Mucosa of gallbladder (tissue), 1 donor: ENCODE results near the gene VSTM5. TPM values are rescaled to one million over a fixed set of nuclear protein-coding genes. Genes with fewer than 3 reads are reported as not detected.
"Not testable (repeated sequence)": the region's sequence is repeated elsewhere in the genome, so short reads cannot be mapped to it uniquely, and the experiment has no call there.

Source experiments
- DNase-seq: peaks from one replicate; pipeline ENCODE4 v3.0.0-alpha.2; 2020; ENCODE audit warnings: low spot score
- total RNA-seq: library from RNA; stranded (reverse); gene quantifications from one replicate; pipeline ENCODE4 v1.2.1, GENCODE V29; 2021
- donor health status: DM: no; HTN: no; CAD: no.

The VSTM5 gene
- total RNA-seq, 1 donor from 2014 or later = 1.8 TPM

- DNase-seq = no peak
These were observed 53.8 kb downstream of the VSTM5 start for GRCh38 chr11:93796441-93797231.

GRCh38 chr11:93791493-93791892, 58.9 kb downstream of the VSTM5 start:
- no peak for DNase-seq

- DNase-seq = no peak
These were observed 65.5 kb downstream of the VSTM5 start for GRCh38 chr11:93784935-93785360.

GRCh38 chr11:93784145-93784934, 66.1 kb downstream of the VSTM5 start, which contains the start of gene MED17:
Gene MED17, plus strand, starts transcription at chr11:93784282. Its CDS starts 232 bp downstream, at chr11:93784514.
- DNase-seq = peak; percentile 93

GRCh38 chr11:93783765-93784144, 66.7 kb downstream of the VSTM5 start:
- DNase-seq = no peak

- DNase-seq = no peak
These were observed 67.1 kb downstream of the VSTM5 start for GRCh38 chr11:93783362-93783761.

GRCh38 chr11:93775289-93775688, 75.1 kb downstream of the VSTM5 start:
- DNase-seq = no peak

GRCh38 chr11:93774560-93774959, 75.9 kb downstream of the VSTM5 start:
- not testable (repeated sequence) for DNase-seq

- no peak for DNase-seq
These were observed 76.7 kb downstream of the VSTM5 start for GRCh38 chr11:93773601-93774200.

- no peak for DNase-seq
These were observed 77.4 kb downstream of the VSTM5 start for GRCh38 chr11:93773045-93773477.

GRCh38 chr11:93772123-93772522, 78.3 kb downstream of the VSTM5 start:
- DNase-seq = no peak

GRCh38 chr11:93770160-93770559, 80.3 kb downstream of the VSTM5 start:
- no peak for DNase-seq

Other genes with a start within 250 kb of the VSTM5 start
- gene CEP295, start 188.9 kb downstream of the VSTM5 start, total RNA-seq = 11.1 TPM
- gene TAF1D, start 109.1 kb downstream of the VSTM5 start, total RNA-seq = 85.1 TPM
- gene C11orf54, start 108.9 kb downstream of the VSTM5 start, total RNA-seq = 124 TPM
- 36.5 TPM for gene MED17, start 66.3 kb downstream of the VSTM5 start, total RNA-seq
- not detected for gene HEPHL1, start 170.7 kb upstream of the VSTM5 start, total RNA-seq